ENCODE measurements around the gene SV2C. TPM values are rescaled to one million over a fixed set of nuclear protein-coding genes. Genes with fewer than 3 reads are reported as not detected.
A peak's percentile ranks its signal among the peaks of the same experiment; 100 is the strongest.

The SV2C gene
- polyA plus RNA-seq, 3 donors, result 0.01 to 0.02 TPM; not detected in 1

DNA sequence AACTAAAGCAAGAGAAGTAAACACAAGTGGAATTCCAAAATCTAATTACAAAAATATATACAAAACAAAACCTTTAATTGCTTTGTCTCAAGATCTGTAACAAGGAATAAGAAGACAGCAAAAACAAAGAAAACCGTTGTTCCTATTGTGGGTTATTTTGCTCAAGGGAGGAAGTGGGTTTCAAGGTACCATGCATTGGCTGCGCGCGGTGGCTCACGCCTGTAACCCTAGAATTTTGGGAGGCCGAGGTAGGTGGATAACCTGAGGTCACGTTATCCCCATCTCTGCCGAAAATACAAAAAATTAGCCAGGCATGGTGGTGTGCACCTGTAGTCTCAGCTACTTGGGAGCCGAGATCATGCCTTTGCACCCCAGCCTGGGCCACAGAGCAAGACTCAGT is 307.8 kb downstream of the SV2C start:
- Mint-ChIP-seq H3K36me3 (no peaks in the 10 kb centered on the region), H3K27ac (peak overlapping the region in 1 of 7 donors; percentile 55), H3K9me3 (no peaks in the 10 kb centered on the region), H3K4me3 (no peak overlapping the region), H3K27me3 (ENCODE audit: low read depth in 3 of 3) (peaks cover 0 to 6% (median 2%) of the 10 kb centered on the region in 3 donors), H3K4me1 (peaks cover 21% of the 10 kb centered on the region)
- no peak overlapping the region for H3K4me3 ChIP-seq (replicated peaks in 1 of 3; ENCODE audit: low read depth in 2 of 3, low read length in 3 of 3)
- no peak overlapping the region for H3K9ac ChIP-seq (ENCODE audit: insufficient read depth, low read length, poor library complexity, severe bottlenecking)
- H3K36me3 ChIP-seq (replicated peaks in 1 of 2; ENCODE audit: control insufficient read depth in 1 of 2, insufficient read depth in 2 of 2, low read length in 2 of 2), result no peaks in the 10 kb centered on the region
- H3K4me1 ChIP-seq (ENCODE audit: control insufficient read depth in 1 of 2, insufficient read depth in 2 of 2, low read length in 2 of 2), result peaks cover 12 to 16% of the 10 kb centered on the region in 2 donors
- H2AFZ ChIP-seq (ENCODE audit: insufficient read depth, low read depth, low read length, poor library complexity, severe bottlenecking), result no peak overlapping the region
- WGBS (ENCODE audit: insufficient coverage), result 19% methylated on average over 7 of the region's 9 CpGs
- no peak for DNase-seq
- intact Hi-C loops (cut with micrococcal nuclease), result no loop called here
- H3K27ac ChIP-seq (ENCODE audit: low read depth in 1 of 2, low read length in 2 of 2), result no peak overlapping the region
- no peaks in the 10 kb centered on the region for H3K27me3 ChIP-seq (ENCODE audit: control insufficient read depth in 2 of 2, insufficient read depth in 2 of 2, low read length in 2 of 2)
- H3K4me2 ChIP-seq (replicated peaks; ENCODE audit: extremely low read depth, low read length, poor library complexity, severe bottlenecking), result no peak overlapping the region
- TF ChIP-seq, protein P1, sequence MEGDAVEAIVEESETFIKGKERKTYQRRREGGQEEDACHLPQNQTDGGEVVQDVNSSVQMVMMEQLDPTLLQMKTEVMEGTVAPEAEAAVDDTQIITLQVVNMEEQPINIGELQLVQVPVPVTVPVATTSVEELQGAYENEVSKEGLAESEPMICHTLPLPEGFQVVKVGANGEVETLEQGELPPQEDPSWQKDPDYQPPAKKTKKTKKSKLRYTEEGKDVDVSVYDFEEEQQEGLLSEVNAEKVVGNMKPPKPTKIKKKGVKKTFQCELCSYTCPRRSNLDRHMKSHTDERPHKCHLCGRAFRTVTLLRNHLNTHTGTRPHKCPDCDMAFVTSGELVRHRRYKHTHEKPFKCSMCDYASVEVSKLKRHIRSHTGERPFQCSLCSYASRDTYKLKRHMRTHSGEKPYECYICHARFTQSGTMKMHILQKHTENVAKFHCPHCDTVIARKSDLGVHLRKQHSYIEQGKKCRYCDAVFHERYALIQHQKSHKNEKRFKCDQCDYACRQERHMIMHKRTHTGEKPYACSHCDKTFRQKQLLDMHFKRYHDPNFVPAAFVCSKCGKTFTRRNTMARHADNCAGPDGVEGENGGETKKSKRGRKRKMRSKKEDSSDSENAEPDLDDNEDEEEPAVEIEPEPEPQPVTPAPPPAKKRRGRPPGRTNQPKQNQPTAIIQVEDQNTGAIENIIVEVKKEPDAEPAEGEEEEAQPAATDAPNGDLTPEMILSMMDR (IDR thresholded peaks at IDR 0.05), result no peak
- H3K79me2 ChIP-seq (ENCODE audit: insufficient read depth, low read length), result no peaks in the 10 kb centered on the region
- no peaks in the 10 kb centered on the region for H4K20me1 ChIP-seq (ENCODE audit: insufficient read depth, low read length)
- H3K9me3 ChIP-seq (replicated peaks in 1 of 2; ENCODE audit: control insufficient read depth in 1 of 2, insufficient read depth in 1 of 2, low read length in 2 of 2), result no peaks in the 10 kb centered on the region

DNA sequence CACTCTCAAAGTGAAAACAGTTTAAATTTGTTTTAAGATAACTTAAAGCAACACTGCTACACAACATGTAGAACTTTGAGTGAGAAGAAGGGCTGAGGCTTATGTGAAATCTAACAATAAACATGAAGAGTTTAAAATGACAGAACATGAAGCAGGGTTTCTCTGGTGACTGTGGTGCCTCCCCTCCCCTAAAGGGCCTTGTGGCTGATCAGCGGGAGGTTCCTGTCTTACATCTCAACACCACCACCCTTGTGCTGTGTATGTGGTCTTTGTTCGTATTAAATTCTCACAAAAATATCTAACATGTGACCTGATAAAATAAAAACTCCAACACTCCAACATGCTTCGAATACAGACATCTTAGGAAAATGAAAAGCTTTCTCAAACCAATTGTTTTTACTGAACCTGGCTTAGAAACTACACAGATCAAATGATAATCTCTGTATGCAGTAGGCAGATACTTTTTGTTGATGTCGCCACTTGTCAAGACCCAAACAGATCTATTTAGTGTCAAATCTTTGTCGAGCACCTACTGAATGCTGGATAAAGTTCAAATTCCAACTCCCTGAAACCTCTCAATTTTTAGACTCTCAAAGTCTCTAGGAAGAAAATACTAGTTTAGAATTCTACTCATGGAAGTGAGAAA is 310.0 kb downstream of the SV2C start:
- H3K4me1 ChIP-seq (ENCODE audit: control insufficient read depth in 1 of 2, insufficient read depth in 2 of 2, low read length in 2 of 2), result peaks cover 12 to 16% of the 10 kb centered on the region in 2 donors
- H3K27me3 Mint-ChIP-seq (ENCODE audit: low read depth in 3 of 3), result peaks cover 0 to 6% (median 2%) of the 10 kb centered on the region in 3 donors
- no peak for DNase-seq

More for the DNA sequence above, 310.0 kb downstream of the SV2C start:
- TF ChIP-seq, protein P1 (IDR thresholded peaks at IDR 0.05), result no peak
- no peaks in the 10 kb centered on the region for H4K20me1 ChIP-seq (ENCODE audit: insufficient read depth, low read length)
- Mint-ChIP-seq H3K4me1 (peaks cover 20% of the 10 kb centered on the region), H3K4me3 (no peak overlapping the region), H3K27ac (no peak overlapping the region), H3K36me3 (no peaks in the 10 kb centered on the region), H3K9me3 (no peaks in the 10 kb centered on the region)
- no peak overlapping the region for H3K27ac ChIP-seq (ENCODE audit: low read depth in 1 of 2, low read length in 2 of 2)
- H3K27me3 ChIP-seq (ENCODE audit: control insufficient read depth in 2 of 2, insufficient read depth in 2 of 2, low read length in 2 of 2), result no peaks in the 10 kb centered on the region
- intact Hi-C loops (cut with micrococcal nuclease), result no loop called here
- H3K4me3 ChIP-seq (replicated peaks in 1 of 3; ENCODE audit: low read depth in 2 of 3, low read length in 3 of 3), result no peak overlapping the region
- H3K9ac ChIP-seq (ENCODE audit: insufficient read depth, low read length, poor library complexity, severe bottlenecking), result no peak overlapping the region
- no peaks in the 10 kb centered on the region for H3K36me3 ChIP-seq (replicated peaks in 1 of 2; ENCODE audit: control insufficient read depth in 1 of 2, insufficient read depth in 2 of 2, low read length in 2 of 2)
- H3K4me2 ChIP-seq (replicated peaks; ENCODE audit: extremely low read depth, low read length, poor library complexity, severe bottlenecking), result no peak overlapping the region
- WGBS (ENCODE audit: insufficient coverage), result no CpG with 5 or more reads among the region's 5 CpGs
- H3K9me3 ChIP-seq (replicated peaks in 1 of 2; ENCODE audit: control insufficient read depth in 1 of 2, insufficient read depth in 1 of 2, low read length in 2 of 2), result no peaks in the 10 kb centered on the region
- H3K79me2 ChIP-seq (ENCODE audit: insufficient read depth, low read length), result no peaks in the 10 kb centered on the region
- H2AFZ ChIP-seq (ENCODE audit: insufficient read depth, low read depth, low read length, poor library complexity, severe bottlenecking), result peak overlapping the region; percentile 16

Data from CD14-positive monocyte (primary cell).